GM19043 (cell line): ENCODE measurements around the gene USP28.

Experiments used
- ATAC-seq: cut with Tn5 transposase; IDR thresholded peaks from one replicate; pipeline ENCODE4 v1.9.1; 2021; ENCODE audit warnings: low read depth; ENCODE audit not compliant: unreplicated experiment

Gene USP28

GRCh38 chr11:113876798-113877669, 1.7 kb upstream of the USP28 start:
- no peak for ATAC-seq

- no peak for ATAC-seq
Observed at GRCh38 chr11:113876074-113876797, 864 bp upstream of the USP28 start.

DNA sequence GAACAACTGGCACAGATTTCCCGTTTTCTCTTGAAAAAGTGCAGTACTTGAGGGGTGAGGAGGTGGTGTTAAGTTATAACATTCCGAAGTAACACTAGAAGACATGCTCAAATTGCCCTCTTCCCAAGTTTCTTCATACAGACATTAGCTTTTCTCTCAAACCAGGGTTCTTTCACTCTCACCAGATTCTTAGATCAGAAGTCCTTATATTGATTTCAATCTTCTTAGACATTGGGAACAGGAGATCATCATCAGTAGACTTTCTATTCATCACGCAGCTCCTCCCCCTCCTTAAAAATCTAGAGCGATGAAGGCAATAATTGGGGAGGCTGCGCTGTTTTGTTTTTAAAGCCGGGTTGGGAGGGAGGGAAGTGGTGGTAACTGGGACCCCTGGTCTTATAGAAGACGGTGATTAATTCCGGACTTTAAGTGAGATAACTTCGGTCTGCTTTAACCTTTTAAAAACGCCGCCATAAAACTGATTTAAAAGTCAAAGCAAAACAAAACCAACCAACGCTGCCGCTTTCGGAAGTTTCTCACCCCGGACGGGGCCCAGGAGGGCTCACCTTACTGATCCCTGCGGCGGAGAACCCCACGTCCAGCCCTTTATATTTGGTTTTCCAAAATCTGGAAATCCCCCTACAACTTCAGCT, 665 bp downstream of the USP28 start:
- ATAC-seq, result peak; percentile 30

DNA sequence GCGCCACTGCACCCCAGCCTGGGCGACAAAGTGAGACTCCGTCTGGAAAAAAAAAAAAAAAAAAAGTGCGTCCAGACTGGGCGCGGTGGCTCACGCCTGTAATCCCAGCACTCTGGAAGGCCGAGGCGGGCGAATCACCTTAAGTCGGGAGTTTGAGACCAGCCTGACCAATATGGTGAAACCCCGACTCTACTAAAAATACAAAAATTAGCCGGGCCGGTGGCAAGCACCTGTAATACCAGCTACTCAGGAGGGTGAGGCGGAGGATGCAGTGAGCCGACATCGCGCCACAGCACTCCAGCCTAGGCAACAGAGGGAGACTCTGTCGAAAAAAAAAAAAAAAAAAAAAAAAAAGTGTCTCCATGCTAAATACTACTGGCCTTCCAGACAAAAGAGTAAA, 1.3 kb downstream of the USP28 start:
- ATAC-seq, result no peak

- ATAC-seq, result no peak
Observed at GRCh38 chr11:113873236-113873626, 2.1 kb downstream of the USP28 start.

GRCh38 chr11:113871336-113871735, 4.0 kb downstream of the USP28 start:
- no peak for ATAC-seq

GRCh38 chr11:113867843-113868503, 7.4 kb downstream of the USP28 start:
- no peak for ATAC-seq

DNA sequence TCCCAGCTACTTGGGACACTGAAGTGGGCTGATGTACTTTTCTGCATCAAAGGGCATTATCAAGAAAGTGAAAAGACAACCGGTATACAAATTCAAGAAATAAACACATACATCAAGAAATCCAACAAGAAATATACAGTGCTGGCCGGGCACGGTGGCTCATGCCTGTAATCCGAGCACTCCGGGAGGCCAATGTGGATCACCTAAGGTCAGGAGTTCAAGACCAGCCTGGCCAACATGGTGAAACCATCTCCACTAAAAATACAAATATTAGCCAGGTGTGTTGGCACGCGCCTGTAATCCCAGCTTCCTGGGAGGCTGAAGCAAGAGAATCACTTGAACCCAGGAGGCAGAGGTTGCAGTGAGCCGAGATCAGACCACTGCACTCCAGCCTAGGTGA, 9.5 kb downstream of the USP28 start:
- no peak for ATAC-seq

DNA sequence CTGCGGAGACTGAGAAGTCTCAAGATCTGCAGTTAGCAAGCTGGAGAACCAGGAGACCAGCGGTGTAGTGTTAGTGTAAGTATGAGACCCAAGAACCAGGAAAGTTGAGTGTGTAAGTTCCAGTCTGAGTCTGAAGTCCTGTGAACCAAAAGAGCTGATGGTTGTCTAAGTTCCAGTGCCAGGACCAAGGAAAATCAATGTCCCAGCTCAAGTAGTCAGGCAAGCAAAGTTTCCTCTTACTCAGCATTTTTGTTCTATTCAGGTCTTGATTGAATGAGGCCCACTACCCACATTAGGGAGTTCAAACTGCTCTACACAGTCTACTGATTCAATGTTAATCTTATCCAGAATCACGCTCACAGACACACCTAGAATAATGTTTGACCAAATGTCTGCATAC, 11.0 kb downstream of the USP28 start:
- ATAC-seq, result no peak

DNA sequence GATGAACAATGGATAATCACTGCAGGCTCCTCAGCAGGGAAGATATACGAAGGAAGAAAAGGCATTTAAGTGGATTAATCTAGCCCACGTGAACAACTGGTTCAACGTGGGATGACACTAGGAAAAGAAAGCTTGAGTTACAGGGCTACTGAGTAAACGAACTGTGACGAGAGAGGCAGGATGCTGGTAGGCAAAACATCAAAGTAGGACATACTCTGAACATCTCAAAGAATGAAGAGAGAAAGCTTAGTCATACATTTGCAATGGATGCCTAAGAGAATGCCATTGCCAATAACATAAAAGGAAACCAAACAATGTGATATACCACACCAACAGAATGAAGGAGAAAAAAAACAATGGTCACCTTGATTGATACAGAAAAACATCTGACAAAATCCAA, 12.9 kb downstream of the USP28 start:
- no peak for ATAC-seq

DNA sequence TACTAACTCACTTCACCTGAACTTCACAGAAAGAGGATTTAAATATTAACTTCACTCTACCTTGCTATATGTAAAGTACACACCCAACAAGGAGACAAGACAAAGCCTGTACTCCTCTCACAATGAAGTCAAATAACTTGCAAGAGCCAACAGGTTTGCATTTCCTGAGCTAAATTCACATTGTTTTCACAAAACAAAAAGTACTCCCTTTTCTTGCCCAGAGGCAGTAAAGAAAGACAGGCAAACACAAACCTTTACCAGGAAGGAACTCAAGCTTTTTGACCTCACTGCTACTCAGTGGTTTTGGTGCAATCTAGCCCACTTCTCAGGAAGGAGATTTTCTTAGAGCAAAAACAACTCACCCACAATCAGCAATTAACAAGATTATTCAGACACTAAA, 15.7 kb downstream of the USP28 start:
- no peak for ATAC-seq

DNA sequence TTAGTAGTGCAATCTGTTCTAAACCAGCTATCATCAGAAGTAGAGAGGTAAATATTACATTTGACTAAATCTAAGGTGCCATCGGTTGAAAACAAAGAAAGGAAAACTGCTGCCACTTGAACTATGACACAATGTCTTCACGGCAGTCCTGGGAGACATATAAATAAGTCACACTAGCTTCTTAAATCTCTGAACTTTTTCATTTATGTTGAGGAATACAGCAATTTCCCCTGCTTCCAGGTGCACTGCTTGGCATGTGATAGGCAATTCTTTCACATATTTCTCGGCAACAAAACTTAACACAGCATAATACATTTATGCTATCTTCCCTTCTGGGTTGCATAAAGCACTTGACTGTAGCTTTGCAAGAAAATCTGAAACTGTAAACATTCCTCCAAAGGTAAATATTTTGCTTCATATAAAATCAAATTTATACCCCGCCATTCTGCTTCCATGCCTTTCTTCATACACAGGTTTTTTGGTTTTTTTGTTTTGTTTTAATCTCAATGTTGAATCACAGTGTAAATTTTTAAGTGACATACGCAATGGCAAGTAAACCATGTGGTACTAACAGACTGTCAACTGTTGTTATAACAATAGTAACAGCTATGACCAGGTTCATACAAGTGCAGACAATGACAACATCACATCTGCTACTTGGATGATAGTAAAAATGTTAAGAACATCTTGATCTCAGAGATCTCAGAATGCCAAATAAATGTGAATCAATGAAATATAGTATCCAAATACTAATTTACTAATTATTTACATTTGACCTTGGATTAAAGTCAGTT, 18.2 kb downstream of the USP28 start:
- ATAC-seq, result no peak

- no peak for ATAC-seq
Observed at GRCh38 chr11:113855803-113856202, 19.6 kb downstream of the USP28 start.

- ATAC-seq, result no peak
Observed at GRCh38 chr11:113850188-113850587, 25.2 kb downstream of the USP28 start.

DNA sequence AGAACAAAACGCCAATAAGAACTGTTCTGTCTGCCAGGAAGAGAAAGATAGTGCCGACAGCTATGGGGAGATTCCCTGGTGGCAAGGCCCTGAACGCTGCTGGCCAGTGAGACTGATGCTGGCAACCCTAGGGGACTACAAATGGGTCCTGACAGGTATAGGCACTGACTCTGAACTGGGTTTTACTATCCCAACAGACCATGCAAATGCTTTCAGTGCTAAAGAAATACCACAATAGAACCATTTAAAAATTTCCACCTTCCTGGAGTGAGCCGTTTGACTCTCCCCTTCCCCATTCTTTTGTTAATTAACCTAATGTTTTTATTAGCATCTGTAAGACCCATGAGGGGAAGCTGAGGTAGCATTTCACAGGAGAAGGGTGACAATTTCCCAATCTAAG, 25.7 kb downstream of the USP28 start:
- ATAC-seq, result no peak

GRCh38 chr11:113847580-113847979, 27.8 kb downstream of the USP28 start:
- no peak for ATAC-seq

GRCh38 chr11:113847111-113847510, 28.3 kb downstream of the USP28 start:
- ATAC-seq, result no peak

GRCh38 chr11:113841691-113842090, 33.7 kb downstream of the USP28 start:
- peak; percentile 25 for ATAC-seq

DNA sequence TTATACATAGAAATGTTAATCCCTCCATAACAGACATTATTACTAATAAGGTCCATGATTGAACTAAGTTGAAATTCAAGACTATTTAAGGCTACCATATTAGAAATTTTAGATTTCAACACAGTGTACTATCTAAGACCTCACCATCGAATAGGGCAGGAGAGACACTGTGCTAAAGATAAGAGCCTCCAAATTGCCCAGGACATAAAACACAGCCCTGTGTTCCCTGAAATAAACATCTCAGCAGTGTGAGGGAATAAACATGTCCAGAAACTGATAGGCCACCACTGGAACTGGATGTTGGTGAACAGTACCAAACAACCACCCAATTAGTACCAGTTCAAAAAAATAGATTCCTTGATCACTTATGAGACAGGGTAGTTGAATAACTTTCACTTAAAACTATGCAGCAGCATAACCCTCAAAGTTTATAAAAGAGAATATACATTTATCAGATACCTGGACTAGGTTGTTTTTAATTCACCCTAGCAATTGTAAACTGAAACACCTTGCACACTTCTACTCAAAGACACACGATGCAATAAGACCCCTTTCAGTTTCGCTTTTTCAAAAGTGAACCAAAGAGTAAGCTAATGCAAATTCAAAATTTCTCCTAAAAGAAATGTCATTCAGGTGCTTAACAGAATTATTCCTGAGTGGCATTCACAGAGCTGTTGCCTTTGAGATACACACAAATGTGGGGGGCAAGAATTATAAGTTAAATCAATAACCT, 34.3 kb downstream of the USP28 start:
- peak; percentile 43 for ATAC-seq
